GM19043 (cell line): Measurements from ENCODE around the gene SPAG9.

Experiments
- ATAC-seq: cut with Tn5 transposase; IDR thresholded peaks from one replicate; pipeline ENCODE4 v1.9.1; 2021; ENCODE audit warnings: low read depth; ENCODE audit not compliant: unreplicated experiment

SPAG9 gene

DNA sequence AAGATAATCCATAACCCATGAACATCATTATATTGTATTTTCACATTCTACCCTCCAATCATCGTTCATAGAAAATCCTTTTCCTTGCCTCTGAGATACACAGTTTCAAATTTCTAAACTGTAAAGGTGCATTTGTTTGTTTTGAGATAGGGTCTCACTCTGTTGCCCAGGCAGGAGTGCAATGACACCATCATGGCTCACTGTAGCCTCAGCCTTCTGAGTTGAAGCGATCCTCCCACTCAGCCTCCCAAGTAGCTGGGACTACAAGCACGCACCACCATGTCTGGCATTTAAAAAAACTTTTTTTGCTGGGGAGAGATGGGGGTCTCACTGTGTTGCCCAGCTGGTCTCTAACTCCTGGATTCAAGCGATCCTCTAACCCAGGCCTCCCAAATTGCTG is 196.4 kb downstream of the SPAG9 start:
- no peak for ATAC-seq

- ATAC-seq = no peak
These were observed 197.1 kb downstream of the SPAG9 start for GRCh38 chr17:50923611-50924010.

DNA sequence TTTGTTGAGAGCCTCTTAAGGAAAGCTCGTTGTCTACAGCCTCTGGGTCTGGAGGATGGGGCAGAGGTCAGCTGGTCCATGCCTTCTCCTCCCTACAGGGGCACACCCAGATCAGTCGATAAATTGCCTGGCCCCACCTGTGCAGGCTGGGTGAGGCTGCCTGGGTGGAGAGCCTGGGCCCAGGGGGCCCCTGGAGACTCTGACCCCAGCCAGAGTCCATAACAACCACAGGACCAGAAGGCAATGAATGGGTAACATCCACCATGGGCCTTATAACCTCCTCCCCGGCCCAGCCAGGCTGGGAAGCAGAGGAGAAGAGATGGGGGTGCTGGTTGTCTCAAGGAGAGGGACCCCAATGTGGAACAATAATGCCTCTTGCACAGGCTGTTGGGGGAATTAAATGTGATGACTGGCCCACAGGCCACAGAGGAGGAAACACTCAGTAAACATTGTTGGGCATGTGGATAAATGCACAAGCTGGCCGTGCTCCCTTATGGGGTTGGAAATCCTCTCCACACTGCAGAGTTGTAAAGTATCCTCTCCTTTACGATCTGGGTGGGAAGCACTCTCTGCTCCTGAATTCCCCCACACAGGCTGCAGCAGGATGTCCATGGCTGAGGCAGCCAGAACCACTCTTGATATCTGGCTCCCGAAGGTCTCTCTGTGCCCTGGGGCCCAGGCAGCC is 197.8 kb downstream of the SPAG9 start:
- no peak for ATAC-seq

- no peak for ATAC-seq
These were observed 198.6 kb downstream of the SPAG9 start for GRCh38 chr17:50922107-50922506.

- no peak for ATAC-seq
These were observed 199.6 kb downstream of the SPAG9 start for GRCh38 chr17:50920891-50921586.

DNA sequence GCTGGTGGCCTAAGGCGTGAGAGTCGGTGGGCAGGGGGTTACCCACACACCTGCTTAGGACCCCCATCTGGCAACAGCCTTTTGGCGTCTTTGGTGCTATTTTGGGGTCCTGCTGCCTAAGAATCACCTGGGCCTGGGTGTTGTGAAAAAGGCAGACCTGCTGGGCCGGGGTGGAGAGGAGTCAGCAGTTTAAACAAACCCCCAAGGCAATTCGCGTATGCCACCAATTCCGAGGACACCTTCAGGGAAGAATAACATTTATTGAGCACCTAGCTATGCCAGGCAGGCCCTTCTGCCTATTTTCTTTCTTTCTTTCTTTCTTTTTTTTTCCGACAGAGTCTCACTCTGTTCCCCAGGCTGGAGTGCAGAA is 200.6 kb downstream of the SPAG9 start:
- no peak for ATAC-seq

DNA sequence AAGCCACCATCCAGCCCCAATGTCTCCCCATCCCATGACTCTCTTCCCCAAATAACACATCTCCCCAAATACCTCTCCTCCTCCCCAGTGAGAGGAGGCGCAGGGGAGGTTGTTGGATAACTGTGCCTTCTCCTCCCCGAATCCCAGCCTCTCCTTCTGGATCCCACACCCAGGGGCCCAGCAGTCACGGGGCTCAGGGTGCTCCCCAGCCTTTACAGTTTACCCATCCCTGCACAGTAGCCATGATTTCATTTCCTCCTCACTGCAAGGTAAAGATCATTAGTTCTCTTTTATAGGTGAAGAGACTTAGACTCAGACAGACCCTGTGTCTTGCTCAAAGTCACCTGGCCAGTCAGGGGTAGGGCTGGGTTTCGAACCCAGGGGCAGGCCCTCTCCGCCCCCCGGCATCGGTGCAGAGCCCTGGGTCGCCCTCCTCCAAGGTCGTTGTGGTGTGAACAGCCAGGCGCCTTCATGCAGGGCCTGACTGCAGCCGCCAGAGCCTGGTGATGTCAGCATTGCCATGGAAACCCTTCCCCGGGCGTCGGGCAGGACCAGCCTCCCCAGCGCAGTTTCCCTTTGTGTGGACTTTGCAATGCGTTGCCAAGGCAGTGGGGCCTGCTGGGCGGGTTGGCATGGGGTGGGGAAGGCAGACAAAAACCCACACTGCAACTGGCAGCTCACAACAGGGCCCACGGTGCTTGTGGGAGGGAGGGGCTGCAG is 201.2 kb downstream of the SPAG9 start:
- ATAC-seq = no peak

- ATAC-seq = no peak
These were observed 201.8 kb downstream of the SPAG9 start for GRCh38 chr17:50918933-50919296.

DNA sequence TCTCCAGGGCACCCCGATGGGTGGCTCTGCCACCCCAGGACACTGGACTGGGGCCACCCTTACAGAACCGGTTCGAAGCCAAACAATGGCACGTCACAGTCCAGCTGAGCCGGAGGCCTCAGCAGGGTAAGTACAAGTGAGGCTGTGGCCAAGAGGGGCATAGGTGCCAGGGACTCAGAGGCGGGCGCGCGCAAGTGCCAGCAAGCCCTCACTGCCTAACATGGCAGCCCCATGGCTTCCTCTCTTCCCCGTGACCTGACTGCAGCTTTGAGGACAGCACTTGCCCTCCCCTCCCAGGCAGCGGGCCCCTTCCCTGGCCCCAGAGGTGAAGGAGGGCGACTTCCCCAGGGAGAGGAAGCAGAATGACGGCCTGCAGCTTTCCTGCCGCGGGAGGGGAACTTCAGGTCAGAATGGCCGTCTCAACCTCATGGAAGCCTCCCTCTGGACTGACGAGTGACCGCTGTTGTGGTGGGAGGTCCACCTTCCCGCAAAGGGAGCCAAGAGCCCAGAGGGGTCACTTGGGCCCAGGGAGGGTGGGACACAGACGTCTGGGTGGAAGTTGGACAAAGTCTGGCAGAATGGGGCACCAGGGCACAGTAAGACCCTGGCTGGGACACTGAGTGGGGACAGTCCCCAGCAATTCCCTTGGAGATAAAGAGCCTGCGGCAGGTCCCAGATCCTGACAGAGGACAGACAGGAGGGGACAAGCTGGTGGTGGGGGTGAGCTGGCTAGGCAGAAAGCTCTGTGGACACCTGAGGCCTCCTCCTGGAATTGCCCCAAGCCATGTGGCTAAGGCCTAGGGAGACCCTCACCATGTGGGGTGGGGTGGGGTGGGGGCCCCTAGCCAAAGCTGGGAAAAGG is 202.4 kb downstream of the SPAG9 start:
- ATAC-seq = no peak

- ATAC-seq = no peak
These were observed 203.3 kb downstream of the SPAG9 start for GRCh38 chr17:50917418-50917743.

DNA sequence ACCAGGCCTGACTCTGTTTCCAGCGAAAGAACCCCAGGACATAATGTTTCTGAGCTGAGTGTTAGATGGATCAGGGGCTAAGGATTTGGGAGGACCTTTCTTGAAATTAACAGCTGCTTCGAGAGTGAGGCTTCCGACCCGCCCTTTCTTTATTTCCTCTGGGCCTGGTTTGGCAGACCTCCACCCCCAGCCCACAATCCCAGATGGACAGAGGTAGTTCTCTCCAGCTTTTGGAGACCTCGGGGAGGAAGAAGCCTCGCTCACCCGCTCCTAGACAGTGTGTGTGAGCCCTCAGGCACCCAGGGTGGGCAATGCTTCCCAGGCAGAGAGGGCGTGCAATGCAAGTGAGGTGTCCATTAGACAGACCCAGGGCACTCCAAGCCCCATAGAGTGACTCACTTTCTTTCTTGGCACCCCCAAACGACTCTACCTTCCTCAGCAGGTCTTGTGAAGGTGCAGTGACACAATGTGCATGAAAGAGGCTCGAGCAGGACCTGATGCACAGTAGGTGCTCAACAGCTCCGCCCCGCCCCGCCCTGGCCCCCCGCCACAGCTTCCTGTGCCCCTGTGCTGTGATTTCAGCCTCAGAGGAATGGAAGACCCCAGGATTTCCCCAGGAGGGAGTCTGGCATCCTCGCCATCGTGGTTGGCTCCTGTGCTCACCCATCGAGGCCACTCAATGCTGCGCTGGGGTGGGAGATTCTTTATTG is 203.8 kb downstream of the SPAG9 start:
- ATAC-seq = no peak

DNA sequence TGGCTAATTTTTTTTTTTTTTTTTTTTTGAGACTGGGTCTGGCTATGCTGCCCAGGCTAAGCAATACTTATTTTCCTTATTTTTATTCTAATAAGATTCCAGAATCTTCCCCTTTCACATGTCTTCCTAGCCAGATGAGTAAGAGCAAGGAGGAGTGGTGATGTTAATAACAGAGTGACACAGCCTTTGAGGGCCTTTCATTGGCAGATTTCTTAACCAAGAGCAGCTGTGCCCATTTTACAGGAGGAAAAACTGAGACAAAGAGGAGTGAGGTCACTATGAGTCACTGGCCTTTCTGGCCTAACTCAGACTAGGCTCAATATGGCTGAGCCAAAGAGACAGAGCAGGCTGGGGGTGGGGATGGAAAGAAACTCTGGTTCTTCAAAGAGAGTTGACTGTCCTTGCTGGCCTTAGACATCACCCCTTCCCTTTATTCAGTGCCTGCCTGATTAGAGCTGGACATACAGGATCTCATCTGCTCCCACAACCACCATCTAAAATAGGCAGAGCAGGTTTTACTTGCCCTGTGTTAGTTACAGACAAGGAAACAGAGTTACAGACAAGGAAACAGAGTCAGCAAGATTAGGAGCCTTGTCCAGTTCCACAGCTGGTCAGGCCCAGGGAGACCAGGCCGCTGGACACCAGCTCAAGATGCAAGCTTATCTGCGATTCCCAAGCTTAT is 204.5 kb downstream of the SPAG9 start:
- ATAC-seq = no peak

DNA sequence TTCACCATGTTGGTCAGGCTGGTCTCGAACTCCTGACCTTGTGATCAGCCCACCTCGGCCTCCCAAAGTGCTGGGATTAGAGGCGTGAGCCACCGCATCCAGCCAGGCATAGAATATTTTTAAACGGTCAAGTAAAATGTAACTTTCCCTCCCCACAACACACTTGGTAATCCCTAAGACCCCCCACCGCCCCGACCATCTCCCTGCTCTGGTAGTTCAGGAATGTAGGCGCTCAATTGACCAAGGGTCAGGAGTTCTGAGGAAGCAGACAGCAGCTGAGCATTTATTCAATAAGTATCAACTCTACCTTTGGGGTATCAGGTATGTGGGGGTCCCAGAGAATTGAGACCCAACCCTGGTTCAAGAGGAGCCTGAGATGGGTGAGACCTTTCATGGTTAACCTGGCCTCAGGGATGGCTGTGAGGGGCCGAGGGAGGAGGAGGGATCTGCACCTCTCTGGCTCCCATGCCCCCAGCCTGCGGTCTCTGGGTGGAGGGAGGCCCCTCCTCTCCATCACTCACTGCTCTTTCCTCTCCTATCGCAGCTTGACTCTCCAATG is 206.1 kb downstream of the SPAG9 start:
- no peak for ATAC-seq

GRCh38 chr17:50913120-50913519 is 207.5 kb downstream of the SPAG9 start:
- no peak for ATAC-seq
